GM19023 (cell line): Measurements from ENCODE around the gene ZNF423.

ENCODE experiments used
- ATAC-seq: cut with Tn5 transposase; IDR thresholded peaks from one replicate; pipeline ENCODE4 v1.9.1; 2021; ENCODE audit warnings: mild to moderate bottlenecking, moderate library complexity; ENCODE audit not compliant: unreplicated experiment

Gene ZNF423

DNA sequence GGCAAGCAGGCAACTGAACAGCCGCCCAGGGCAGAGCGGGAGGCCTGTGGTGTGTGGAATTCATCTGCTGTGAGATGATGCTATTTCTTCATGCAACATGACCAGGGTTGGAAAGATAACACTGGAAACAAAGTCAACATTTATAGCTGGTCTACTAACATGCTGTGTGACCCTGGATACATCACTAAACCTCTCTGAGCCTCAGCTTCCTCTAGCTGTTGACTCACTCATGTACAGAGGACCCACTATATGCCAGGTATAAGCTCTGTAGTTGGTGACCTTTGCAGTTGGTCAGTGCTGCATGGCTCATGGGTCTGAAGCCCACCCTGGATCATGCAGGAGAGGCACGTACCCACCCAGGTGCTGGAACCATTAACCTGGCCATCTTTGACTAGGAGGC lies 180.9 kb downstream of the ZNF423 start:
- no peak for ATAC-seq

DNA sequence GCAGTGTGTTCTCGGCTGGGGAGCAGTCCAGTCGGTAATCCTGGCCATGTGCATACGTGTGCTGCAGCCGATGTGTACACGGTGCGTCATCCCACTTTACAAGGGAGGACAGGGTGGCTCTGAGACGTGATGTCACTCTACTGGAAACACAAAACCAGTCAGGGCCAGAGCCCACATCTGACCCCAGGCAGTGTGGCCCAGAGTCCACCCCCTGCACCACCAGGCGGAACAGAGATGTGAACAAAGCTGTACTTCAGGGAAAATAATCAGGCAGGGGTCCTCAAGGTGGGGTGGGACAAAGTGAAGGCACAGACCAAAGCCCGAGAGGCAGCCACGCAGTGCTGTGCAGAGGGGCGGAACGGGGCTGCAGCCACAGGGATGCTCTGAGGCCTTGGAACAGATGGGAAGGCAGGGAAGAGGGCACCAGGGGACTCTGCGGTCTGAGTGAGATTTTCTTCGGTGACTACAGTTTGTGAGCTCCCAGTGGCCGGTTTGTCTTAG lies 181.5 kb downstream of the ZNF423 start:
- no peak for ATAC-seq

DNA sequence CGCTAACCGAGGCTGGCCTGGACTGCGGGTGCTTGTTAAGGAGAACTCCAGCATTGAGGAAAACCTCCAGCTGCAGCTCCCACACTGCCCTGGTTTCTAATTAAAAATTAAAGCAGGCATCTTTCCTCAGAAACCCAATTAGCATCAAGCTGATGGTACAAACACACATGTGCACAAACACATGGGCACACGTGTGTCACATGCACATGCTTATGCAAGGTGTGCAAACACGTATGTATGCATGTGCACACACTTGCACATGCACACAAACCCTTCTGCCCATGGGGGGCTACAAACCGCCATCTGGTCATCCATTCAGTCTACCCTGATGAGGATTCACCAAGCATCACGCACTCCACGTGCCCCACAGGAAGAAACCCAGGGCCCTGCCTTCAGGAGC lies 182.5 kb downstream of the ZNF423 start:
- ATAC-seq = no peak

DNA sequence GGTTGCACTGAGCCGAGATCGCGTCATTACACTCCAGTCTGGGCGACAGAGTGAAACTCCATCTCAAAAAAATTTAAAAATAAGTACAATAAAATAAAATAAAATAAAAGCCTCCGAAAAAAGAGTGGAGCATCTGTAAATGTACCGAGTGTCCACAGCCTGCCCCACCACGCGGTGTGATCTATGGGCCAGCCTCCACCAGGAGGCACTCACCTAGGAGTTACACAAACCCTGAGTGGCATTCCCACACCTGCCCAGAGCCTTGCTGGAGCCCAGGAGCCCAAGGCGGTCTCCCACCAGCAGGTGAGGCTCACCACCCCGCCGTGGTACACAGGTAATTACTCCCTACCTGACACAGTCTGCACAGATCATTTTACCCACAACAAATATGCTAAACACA lies 183.2 kb downstream of the ZNF423 start:
- no peak for ATAC-seq

DNA sequence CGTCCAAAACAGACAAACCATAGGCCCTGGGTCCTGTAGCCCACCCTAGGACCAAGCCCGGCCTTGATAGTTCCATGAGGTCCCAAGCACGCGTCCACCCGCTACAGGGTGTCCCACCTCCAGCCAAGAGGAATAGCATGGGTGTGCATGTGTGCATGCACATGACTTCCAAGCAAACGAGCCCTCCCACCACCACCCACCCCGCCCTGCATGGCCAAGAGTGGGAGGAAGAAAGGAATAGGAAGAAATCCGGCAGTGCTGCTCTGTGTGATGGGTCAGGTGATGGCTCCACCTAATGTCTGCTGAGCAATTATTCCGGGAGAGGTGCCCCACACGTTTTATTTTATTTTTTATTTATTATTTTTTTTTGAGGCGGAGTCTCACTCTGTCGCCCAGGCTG lies 184.6 kb downstream of the ZNF423 start:
- ATAC-seq = no peak

DNA sequence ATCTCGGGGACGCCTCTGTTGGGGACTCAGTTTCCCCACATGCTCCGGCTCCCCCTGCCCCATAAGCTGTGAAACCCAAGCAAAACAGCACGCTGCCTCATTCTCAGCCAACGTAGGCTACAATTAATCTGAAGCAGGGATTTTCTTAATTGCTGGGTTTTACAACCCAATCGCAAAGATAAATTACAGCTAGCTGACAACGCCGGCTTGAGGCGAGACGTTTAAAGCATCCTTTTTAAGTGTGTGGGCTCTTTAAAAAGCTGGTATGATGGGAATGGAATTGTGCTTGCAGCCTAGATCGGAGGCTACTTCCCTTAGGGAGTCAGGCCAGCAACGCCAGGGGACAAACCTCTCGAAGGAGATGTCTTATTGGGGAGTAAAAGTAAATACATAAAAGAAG lies 185.3 kb downstream of the ZNF423 start:
- no peak for ATAC-seq

DNA sequence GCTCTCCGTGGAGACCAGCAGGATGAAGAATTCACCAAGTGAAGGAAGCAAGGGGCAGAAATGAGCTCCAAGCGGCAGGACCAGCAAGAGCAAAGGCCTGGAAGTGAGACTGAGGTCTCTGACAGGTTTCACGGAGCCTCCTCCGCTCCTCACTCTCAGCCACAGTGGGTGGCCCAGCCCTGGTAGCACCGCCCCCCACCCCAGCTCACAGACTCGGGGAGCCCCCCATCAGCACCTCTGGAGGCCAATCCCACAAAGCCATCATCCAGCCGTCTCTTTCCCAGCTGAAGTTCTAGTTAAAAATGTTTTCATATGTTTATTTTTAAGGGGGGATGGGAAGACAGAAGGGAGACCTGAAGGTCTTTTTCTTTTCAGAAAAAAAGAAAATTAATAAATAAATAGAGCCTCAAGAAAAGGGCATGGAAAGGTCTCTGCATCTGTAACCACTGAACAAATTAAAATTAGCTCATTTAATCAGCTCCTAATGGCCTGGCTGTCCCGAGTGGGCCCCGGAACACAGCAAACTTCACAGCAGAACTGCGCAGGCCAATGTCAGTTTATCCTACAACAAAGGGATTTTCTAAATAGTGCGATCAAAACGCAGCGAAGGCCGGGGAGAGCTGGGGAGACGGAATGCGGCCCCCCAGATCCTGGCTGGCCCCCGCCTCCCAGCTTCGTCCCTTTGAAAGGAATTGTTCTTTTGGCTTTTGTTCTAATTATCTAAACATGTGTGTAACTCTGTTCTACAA lies 190.3 kb downstream of the ZNF423 start:
- ATAC-seq = no peak

DNA sequence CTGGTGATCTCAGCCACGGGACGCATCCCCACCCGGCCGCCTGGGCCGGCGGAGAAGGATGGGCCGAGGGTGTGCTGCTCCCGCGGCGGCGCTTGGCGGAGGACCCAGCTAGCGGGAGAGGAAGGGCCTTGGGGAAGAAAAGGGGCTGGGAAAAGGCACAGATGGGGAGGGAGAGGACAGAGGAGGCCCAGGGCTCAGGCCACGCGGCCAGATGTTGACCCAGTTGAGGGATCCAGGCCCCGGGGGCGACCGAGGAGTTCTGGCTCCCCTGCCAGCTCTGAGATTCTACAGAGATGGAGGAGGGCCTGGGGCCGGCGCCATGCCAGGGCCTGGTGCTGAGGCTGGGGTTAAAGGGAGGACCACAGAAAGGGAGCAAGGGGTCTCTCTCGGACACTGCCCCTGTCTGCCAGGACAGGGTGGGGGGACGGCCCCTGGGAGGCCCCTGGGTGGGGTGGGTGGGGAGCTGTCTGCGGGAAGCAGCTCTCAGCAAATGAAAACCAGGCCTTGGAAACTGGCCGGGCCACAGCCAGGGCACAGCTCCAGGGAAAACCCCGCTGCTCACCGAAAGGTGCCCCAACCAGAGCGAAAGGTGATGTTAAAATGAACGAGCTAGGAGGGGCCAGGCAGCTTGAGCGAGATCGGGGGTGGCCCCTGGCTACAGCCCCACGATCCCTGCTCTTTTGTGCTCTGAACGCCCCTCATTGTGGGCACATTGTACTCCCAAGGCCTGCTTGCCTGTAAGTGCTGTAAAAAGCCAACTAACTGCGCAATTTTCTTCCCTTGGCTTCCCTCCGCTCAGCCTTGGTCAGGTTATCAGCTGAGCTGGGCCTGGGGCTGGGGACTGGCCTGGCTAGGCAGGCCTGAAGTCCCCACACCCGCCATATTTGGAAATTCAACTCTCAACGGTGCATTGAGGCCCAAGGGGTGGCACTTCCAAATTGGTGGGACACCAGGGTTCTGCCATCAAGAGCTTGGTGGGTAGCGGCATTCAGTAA lies 191.4 kb downstream of the ZNF423 start:
- no peak for ATAC-seq

DNA sequence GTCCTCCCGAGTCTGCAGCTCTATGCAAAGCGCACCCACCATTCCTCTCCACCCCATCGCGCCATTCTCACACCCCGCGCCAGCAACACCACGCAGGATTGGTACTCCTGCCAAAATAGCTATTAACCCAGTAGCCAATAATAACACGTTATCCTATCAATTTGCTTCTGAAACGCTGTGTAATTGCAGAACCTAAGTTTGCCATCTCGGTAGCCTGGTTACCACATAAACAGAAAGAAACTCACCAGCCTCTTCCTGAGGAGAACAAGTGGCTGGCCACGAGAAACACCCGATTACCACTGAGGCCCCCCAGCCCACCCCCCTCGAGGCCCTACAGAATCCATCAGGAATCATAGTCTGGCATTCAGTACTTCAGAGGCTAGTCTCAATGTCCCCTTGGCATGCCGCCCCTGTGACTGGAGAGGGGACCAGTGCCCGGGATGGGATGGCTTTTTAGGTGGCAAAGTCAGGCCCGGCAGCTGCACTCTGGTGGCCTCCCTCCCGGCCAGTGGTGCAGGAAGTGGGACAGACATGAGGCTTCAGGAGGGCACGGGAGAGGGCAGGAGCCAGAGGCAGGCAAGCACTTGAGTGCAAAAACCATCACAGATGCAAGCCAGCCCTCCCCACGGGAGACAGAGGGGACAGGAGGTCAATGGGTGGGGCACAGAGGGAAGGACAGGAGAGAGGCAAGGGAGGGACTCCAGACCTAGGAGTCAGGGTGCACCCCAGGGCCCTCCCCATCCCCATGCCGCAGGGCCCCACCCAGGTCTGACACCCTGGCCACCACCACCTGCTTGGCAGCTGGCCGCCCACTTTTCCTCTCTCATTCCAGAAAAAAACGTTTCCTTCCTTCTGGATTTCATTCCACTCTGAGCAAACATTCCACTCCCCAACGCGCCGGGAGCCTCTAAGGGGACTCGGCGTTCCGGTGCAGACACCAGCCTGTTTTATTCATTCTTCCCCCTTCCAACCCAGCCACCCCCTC lies 192.5 kb downstream of the ZNF423 start:
- ATAC-seq = no peak

DNA sequence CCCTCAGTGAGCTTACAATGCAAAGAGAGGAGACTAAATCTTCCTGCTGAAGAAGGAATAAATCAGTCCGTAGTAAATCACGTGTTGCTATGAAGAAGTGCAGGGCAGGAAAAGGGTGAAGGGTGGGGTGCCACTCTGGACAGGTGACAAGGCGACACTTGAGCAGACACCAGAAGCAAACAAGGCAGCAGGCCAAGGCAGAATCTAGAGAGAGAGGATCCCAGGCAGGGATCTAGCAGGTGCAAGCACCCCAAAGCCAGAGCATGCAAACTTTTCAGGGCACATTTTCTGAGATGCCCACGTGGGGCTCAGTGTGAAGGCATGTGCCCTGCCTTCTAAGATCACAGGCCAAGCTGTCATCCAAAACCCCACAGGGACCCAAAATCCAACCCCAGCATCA lies 193.3 kb downstream of the ZNF423 start:
- no peak for ATAC-seq

DNA sequence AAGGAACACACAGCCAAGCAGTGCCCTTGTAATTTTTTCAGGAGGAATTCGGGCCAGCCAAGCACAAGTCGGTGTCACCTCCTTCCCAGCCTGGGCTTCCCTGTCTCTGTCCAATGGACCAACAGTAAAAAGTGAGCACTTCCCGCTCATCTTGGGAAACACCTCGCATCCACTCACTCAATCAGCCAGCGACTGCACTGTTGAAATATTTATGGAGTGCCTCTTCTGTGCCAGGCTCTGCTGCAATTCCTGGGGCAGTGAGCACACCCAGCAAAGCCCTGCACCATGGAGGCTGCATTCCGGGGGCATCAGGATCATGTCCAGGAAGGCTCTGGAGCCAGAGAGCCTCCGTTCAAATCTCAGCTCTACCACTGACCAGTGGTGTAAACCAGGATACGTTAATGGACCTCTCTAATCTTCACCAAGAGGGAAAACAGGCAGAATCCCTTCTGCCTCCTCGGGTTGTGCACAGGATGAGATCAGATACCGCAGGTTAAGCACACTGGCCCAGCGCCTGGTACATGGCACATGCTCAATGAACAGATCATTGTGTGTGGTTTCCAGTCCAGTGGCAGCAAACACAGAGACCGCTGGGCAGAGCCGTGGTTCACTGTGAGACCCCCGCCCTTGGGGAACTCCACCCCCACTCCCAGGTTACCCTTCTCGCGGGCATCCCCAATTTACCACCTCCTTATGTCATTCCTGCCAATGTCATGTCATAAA lies 194.3 kb downstream of the ZNF423 start:
- no peak for ATAC-seq

DNA sequence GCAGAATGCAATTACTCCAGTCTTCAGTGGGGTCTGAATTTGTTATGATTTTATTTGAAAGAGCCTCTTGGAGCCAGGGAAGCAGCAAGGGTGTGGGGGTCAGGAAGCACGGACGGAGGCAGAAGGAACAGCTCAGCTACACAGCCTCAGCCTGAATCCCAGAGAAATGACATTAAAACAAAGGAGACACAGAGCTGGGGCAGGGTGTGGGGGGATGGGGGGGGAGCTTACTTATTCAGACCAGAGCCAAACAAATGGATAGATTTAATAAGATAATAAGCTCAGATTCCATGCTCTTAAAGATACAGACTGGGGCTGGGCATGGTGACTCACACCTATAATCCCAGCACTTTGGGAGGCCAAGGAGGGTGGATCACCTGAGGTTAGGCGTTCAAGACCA lies 195.3 kb downstream of the ZNF423 start:
- ATAC-seq = no peak

DNA sequence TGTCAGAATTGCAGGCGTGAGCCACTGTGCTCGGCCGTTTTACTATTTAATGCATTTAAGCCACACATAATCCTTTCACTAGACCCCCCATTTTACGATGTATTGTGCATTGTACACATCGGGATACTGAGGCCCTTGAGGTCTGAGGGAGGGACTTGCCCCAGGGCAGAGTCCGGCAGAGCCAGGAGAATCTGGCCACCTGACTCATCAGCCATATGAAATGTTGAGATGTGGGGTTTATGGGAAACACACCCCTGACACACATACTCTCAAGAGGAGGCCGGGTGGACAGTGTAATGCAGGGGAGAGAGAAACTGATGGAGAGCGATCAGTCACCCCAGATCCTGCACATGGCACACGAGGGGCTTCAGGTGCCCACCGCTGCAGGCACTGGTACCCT lies 196.6 kb downstream of the ZNF423 start:
- ATAC-seq = no peak

DNA sequence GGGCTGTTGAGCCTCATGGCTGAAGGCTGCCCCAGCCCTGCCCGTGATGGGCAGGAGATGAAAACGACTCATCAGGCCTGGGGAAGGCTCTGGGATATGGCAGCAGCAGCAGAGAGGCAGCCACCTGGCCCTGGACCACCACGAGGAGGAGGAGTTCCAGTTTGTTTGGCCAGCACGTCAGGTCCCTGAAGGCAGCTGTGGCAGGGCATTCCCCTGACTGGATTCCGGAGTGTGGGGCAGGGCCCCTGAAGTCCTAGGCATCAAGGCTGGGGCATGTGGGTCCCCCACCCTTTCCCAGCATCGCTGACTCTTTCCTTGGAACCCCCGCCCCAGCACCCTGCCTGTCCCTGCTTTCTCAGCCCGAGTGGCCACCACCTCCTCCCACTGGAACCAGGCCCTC lies 197.4 kb downstream of the ZNF423 start:
- ATAC-seq = no peak

DNA sequence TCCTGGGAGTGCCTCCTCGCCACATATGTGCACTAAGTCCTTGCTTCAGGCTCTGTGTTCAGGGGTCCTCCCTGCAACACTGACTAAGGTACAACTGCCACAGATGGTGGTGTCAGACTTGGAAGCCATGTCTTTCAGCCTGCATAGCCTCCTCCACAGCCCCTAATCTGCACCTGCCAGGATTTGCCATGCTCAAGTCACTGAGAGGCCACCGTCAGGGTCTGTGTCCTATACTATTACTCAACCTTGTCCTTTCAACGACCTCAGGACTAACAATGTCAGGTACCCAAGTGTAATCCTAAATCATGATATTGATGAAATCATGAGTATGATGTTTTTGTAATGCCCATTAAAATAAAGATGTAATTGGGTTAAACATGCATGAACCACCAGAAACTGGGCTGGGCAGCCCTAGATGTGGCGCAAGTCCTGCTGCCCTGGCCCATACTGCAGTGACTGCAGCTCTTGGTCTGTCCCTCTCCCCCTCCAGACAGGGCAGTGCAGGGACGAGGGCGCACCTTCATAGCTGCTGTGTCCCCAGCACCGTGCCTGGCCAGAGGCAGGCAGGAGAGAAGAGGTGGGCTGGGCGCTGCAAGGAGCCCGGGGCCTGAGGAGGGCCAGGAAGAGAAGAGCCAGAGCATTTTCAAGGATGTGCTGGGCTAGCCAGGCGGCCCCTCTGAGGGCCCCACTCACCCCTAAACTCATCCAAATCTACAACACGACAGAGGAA lies 198.0 kb downstream of the ZNF423 start:
- no peak for ATAC-seq

DNA sequence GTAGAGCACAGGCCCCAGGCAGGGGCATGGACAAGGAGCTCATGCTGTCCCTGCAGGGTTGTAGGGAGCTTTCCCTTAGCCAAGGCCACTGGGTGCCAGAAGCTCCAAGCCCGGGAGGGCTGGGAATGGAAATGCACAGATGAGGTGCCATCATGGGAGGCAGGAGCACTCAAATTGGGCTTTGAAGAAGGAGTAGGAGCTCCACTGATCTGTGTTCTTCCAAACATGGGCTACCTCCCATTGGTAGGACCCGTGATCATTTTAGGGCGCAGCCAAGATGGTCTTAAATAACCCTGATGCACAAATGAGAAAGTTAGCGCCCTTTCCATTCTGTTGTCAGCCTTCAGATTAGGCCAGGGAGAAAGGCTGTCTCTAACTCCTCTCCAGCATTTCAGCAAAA lies 201.5 kb downstream of the ZNF423 start:
- no peak for ATAC-seq

DNA sequence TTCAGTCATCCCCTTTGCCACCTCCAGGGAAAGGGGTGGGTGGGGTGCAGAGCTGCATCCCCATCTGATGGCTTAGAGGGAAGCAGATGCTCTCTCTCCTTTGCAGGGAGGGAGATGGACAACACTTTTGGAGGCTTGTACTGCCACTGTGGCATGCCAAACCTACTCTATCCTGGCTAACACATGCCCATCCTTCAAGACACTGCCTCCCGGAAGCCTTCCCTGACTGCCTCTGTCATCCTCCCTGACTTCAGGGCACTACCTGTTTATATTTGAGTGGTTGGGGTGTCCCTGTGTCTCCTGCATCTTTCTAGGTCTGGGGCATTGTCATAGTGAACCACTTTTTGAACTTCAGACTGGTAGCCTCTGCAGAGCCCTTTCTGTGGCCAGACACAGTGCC lies 202.3 kb downstream of the ZNF423 start:
- ATAC-seq = no peak

DNA sequence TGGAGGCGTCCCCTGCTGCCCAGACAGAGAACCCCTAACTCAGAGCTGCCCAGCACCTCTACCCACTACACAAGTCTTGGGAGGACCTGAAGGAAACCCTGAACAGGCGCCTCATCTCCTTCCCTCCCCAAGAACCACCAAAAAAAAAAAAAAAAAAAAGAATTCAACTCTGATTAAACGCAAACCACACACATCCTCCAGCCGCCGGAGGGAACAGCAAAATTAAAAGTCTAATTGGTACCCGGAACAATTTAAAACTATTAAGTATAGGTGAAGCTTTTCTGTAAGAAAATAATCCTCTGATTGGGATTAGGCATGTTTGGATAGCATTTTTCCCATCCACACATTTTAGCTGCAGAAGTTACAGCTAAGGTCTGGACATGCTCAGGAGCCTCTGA lies 202.7 kb downstream of the ZNF423 start:
- no peak for ATAC-seq

DNA sequence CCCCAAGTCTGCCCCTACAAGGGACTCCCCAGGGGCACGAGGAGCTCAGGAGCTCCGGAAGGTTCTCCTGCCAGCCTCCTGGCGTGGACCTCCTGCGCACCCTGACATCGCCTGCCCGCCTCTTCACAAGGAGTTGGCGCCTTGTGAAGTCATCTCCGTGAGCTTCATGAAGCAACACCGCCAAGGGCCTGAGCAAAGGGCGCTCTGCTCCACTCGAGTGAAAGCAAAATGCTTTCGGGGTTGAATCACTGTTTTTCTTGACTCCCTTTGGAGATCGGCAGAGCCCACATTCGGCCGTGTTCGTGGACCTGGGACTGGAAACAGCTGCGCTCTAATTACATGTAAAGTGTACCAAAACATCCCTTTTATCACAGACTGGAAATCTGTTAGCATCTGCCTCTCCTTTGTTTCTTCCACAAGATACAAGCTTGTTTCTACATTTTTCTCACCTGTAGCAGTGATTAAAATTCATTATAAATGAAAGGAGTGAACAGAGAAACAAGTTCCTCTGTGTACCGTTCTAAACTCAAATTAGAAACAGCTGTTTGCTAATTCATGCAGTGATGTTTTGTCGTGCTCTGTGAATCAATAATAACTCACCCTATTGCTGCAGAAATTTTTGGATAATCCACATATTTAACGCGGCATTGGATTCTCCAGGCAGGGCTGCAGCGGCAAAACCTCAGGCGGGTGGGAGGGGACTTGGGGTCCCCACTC lies 203.3 kb downstream of the ZNF423 start:
- no peak for ATAC-seq
